GM21825 (cell line): ENCODE measurements around the gene AMBP.

ENCODE experiments used
- ATAC-seq: cut with Tn5 transposase; IDR thresholded peaks from one replicate; pipeline ENCODE4 v1.9.1; 2021; ENCODE audit warnings: mild to moderate bottlenecking, moderate library complexity; ENCODE audit not compliant: unreplicated experiment

The AMBP gene

DNA sequence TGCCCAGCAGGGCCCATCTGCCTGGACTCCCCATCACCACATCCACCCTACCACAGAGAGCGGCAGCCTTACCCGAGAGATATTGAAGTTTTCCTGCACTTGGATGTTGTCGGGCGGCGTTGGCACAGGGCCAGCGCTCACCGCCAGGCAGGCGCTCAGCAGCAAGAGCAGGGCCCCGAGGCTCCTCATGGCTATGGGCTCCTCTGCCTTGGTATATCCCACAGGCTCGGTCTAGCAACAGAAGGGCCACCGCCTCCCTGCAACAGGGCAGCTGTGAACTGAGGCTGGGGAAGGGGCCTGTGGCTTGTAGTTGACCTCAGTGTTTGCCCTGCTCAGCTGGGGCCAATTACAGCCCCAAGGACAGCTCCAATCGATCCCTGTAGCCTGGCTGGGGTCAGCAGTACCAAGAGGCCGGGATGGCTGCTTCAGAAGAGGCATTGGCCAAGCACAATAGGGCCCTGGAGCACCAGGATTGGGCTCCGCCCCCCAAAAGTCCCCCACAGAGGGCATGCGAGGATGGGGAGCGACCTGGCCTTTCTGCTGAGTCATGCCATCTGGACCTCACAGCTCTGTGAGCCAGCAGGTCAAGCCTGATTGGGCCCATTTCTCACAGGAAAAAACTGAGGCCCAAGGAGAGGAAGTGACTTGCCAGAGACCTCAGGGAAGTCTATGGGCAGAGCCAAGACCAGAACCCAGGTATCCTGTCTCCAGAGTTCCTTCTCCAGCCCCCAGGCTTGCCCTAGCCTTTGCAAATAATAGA is at the start of gene AMBP:
Gene AMBP, minus strand, starts transcription at position 280 of the 760 bp plus-strand sequence. Its CDS starts 91 bp downstream, at position 189.
- no peak for ATAC-seq

DNA sequence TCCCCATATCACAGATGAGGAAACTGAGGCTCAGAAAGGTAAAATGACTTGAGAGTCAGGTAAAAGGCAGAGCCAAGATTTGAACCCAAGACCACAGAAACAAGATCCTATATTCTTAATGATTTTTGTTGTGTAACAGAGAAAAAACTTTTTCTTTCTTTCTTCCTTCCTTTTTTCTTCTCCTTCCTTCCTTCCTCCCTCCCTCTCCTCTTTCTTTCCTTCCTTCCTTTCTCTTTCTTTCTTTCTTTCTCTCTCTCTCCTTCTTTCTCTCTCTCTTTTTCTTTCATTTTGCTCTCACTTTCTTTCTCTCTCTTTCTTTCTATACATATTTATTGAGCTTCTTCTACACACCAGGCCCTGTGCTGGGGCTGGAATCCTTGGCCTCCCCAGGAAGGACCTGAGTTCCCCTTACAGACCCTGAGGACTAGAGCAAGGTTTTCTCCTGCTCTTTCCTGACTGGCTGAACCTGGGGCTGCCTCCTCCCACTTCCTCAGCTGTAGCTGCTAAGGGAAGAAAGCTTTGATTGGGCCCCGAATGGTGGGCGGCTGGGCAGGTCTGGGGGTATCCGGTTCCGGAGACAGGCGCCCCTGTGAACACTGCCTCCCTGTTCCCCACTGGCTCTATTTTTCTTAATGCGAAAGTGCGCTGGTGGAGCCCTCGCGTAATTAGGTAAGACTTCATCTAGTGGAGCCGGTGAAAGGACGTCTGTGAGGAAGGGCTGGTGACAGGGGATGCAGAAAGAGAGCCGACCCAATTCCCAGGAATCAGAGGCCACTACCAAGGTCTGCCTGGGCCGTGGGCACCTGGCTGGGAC is 48.4 kb upstream of the AMBP start:
- ATAC-seq = no peak

DNA sequence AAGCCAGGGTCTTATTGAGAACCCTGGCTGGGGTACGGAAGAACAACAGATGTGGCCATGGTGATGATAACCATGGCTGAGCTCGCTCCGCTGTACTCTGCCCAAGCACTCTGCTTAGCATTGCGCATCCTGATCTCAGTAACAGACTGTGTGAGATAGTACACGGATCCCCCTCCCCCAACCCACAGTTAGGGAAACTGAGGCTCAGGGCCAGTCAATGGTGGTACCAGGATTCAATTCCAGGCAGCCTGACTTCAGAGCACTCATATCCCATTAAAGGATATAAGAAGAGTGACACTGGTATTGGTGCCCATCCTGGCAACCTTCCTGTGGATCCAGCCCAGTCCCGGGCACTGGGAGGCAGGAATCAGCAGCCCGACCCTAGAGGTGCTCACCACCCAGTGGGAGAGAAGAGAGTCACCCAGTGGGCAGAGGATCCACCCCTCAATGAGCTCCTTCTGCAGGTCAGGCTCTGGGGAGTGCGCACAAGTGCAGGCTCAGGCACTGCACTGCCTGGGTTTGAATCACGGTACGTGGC is 47.4 kb upstream of the AMBP start:
- no peak for ATAC-seq

- ATAC-seq = no peak
Observed at GRCh38 chr9:114124666-114125475, 46.8 kb upstream of the AMBP start.

DNA sequence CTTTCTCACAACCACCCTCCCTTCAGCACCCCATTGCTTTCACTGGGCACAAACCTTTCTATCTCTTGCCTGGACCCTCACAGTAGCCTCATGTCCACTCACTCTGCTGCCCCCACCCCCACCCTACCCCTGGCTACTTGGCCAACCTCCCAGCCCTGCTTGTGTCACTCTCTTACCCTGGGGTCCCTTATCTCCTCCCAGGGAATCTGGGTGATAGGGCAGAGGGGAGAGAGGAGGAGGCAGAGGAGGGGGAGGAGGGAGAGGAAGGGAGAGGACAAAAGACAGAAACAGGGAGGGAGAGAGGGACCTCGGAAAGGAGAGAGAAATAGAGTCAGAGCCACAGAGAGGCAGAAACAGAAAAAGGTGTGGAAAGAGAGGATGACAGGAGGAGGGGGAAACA is 46.0 kb upstream of the AMBP start:
- ATAC-seq = no peak

- ATAC-seq = no peak
Observed at GRCh38 chr9:114123031-114123977, 45.2 kb upstream of the AMBP start.

DNA sequence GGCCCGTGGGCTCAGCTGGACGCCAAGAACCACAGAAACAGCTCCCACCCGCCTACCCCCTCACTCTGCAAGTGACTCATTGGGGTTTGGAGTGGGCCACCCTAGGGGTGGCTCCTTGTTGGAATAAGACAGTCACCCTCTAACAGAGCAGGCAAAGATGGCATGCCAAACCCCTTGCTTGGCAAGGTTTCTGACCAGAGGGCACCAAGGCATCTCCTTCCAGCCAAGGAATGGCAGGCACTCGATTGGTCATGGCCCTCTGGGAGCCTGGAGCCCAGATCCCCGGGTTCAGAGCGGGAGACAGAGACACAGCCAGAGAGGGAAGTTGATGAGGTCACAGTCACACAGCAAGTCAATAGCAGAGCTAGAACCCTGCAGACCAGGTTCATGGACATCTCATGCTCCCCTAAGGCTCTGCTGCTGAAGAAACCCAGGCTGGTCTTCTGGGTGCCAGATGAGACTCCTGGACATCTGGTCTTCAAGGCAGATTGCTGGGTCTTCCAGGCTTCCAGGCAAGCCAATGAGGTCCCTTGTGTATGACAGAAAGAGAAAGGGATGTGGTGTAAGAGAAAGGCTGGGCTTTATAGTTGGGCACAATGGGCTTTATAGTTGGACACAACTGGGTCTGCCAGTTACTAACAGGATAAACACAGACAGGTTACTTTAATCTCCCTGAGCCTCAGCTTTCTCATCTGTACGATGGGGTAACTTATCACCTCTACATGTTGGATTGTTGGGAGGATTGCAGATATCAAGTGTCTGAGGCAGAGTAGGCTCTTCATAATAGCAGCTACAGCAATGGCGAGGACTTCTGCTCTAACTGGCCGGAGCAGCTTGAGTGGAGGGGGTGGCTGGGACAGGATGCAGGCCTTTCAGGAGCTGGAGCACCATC is 44.3 kb upstream of the AMBP start:
- no peak for ATAC-seq

- ATAC-seq = no peak
Observed at GRCh38 chr9:114121227-114122135, 43.4 kb upstream of the AMBP start.

- ATAC-seq = no peak
Observed at GRCh38 chr9:114120192-114121014, 42.3 kb upstream of the AMBP start.

GRCh38 chr9:114119242-114120191 is 41.4 kb upstream of the AMBP start:
- no peak for ATAC-seq

- no peak for ATAC-seq
Observed at GRCh38 chr9:114117996-114118830, 40.1 kb upstream of the AMBP start.

GRCh38 chr9:114117614-114117995 is 39.5 kb upstream of the AMBP start:
- ATAC-seq = no peak

DNA sequence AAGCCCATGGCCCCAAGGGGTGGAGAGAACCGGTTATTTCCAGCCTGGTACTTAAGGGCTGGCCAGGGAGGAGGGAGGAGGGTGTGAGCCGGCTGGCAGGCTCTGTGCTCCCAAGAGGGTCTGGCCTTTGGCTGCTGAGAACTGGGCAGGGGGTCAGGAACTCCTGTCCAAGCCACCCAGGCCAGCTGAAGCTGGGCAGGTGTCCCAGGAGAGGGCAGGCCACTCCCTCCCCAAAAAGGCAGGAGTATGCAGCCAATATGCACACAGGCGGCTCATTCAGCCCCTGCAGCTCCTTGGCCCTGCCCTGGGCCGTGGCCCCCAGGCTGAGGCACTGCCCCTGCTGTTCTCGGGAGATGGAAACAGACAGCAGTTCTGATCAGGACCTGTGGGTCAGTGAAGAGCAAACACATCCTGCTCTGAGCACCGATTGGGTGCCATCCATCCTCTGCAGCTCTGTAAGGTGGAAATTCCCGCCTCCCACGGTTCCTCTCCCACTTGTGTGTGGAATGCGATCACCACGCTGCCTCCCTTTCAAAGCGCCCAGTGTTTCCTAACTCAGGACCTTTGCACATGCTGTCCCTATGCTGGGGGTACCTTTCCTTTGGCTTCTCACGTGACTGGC is 38.1 kb upstream of the AMBP start:
- ATAC-seq = no peak

DNA sequence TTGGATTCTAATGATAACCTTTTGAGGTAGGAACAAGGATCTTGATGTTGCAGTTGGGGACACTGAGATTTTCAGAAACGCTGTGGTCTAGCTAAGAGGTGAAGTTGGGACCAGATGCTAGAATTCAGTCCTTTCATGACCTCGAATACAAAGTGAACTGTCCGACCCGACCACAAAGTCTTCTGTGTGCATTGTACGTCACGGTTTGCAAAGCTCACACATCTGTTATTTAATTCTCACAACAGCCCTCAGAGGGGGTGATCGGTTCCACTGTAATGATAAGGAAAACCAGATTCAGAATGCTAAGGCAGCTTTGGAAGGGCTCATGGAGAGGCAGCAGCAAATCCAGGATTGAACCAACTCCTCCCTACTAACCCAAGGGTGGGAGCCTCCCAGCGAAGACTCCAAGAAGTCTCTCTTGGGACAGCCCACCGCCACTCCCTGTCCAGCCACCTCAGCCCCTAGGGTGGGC is 37.6 kb upstream of the AMBP start:
- ATAC-seq = no peak

DNA sequence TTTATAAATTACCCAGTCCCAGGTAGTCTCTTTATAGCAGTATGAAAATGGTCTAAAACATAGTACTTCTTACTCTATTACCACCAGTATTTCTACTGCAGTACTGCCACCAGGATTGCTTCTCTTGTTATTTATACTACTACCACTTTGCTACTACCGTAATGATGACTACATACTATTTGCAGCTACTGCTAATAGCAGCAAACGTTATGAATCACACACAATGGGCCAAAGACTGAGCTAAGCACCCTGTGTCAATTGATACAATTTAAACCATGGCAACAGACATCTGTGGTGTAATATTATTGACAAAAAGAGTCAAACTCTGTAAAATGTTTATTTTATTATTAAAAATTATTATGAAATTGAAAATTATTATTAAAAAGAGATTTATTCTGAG is 36.3 kb upstream of the AMBP start:
- no peak for ATAC-seq
